Neural progenitor cell (in vitro differentiated cells): Measurements from ENCODE around the gene GNAQ.

Source experiments
- EZH2 ChIP-seq: fragments of 200-600 bp; sonication (generic); IDR thresholded peaks from 2 replicates; pipeline ENCODE4 v1.6.1; 2017; ENCODE audit warnings: antibody characterized with exemption, mild to moderate bottlenecking, moderate library complexity
- EZH2phosphoT487 ChIP-seq: fragments of 200-600 bp; sonication (generic); IDR thresholded peaks from 2 replicates; pipeline ENCODE4 v1.6.1; 2017; ENCODE audit warnings: antibody characterized with exemption
- TF ChIP-seq, protein P1 (sequence below): fragments of 200-600 bp; sonication (generic); IDR thresholded peaks from 2 replicates; pipeline ENCODE4 v1.5.1; 2017; ENCODE audit warnings: antibody characterized with exemption, mild to moderate bottlenecking

GRCh38 chr9:77901018-77901417, 130.6 kb downstream of the GNAQ start:
- TF ChIP-seq, protein P1, sequence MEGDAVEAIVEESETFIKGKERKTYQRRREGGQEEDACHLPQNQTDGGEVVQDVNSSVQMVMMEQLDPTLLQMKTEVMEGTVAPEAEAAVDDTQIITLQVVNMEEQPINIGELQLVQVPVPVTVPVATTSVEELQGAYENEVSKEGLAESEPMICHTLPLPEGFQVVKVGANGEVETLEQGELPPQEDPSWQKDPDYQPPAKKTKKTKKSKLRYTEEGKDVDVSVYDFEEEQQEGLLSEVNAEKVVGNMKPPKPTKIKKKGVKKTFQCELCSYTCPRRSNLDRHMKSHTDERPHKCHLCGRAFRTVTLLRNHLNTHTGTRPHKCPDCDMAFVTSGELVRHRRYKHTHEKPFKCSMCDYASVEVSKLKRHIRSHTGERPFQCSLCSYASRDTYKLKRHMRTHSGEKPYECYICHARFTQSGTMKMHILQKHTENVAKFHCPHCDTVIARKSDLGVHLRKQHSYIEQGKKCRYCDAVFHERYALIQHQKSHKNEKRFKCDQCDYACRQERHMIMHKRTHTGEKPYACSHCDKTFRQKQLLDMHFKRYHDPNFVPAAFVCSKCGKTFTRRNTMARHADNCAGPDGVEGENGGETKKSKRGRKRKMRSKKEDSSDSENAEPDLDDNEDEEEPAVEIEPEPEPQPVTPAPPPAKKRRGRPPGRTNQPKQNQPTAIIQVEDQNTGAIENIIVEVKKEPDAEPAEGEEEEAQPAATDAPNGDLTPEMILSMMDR = no peak
- TF ChIP-seq EZH2 (no peak), EZH2phosphoT487 (no peak)
